ENCODE measurements around the gene PCBP3. TPM values are rescaled to one million over a fixed set of nuclear protein-coding genes. Genes with fewer than 3 reads are reported as not detected.
"Not testable (repeated sequence)": the region's sequence is repeated elsewhere in the genome, so short reads cannot be mapped to it uniquely, and the experiment has no call there.

PCBP3 gene
- total RNA-seq, 1 donor from 2014 or later: 72.7 TPM

DNA sequence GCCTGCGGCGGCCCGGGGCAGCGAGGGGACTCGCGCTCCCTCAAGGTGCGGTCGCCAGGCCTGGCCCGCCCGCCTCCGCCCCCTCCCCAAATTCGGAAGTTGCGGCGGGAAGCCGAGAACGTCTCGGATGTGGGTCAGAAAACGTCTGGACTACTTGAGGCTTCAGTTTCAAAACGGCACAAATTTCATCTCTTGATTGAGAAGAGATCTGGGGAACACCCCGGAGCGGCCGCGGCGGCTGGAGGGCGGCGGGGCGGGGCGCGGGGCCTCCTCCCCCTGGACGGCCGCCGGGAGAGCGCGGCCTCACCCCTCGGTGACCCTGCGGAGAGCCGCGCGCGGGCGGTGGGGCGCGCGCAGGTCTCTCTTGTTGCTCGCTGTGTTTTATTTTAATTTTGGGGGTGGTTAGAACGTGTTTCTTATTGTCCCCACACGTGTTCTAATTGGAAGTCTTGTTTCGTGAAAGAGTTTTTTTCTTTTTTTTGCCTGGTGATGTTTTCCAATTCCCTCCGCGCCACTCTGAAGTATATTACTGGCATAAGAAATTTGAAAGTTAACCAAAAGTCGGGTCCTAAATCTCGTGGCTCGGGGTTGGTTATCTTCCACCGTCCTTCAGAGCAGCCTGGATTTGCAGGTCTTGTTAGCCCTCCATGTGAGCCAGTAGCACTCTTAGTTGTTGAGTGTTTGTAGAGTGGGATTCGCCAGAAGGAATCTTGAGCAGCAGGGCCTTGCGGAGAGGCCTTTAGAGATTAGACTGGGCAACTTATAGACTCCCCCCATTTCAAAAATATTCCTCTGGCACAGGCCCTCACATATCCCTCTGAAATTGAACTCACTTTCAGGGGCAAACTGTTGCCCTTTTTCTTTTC lies 749 bp downstream of the PCBP3 start:
- TF ChIP-seq, protein P1, sequence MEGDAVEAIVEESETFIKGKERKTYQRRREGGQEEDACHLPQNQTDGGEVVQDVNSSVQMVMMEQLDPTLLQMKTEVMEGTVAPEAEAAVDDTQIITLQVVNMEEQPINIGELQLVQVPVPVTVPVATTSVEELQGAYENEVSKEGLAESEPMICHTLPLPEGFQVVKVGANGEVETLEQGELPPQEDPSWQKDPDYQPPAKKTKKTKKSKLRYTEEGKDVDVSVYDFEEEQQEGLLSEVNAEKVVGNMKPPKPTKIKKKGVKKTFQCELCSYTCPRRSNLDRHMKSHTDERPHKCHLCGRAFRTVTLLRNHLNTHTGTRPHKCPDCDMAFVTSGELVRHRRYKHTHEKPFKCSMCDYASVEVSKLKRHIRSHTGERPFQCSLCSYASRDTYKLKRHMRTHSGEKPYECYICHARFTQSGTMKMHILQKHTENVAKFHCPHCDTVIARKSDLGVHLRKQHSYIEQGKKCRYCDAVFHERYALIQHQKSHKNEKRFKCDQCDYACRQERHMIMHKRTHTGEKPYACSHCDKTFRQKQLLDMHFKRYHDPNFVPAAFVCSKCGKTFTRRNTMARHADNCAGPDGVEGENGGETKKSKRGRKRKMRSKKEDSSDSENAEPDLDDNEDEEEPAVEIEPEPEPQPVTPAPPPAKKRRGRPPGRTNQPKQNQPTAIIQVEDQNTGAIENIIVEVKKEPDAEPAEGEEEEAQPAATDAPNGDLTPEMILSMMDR (IDR thresholded peaks at IDR 0.05; ENCODE audit: partially characterized antibody, unreplicated experiment): no peak
- DNase-seq: peak; percentile 44
- H3K4me3 Mint-ChIP-seq (ENCODE audit: unreplicated experiment): peak overlapping the region; percentile 95

DNA sequence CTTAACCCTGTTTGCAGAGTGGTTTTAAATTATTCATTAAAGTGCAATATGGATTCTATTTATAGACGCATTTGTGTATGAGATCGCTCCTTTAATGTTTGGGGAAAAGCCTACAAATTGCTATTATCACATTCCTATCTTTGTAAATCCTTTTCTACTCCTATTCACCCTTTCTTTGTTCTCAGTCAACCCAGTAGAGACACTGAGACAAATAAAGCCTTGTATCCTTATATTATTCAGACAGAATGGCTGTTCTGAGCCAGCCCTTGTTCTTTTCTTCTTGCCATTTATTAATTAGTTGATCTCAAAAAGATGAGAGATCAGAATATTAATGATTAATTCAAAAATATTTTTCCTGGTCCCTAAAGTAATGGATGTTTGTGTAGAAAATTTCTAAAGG lies 8.4 kb downstream of the PCBP3 start:
- Mint-ChIP-seq H3K4me1 (ENCODE audit: low read depth, unreplicated experiment) (peaks cover 30% of the 10 kb centered on the region), H3K36me3 (ENCODE audit: unreplicated experiment) (peaks cover 16% of the 10 kb centered on the region), H3K9me3 (ENCODE audit: unreplicated experiment) (peaks cover 4% of the 10 kb centered on the region), H3K27me3 (ENCODE audit: unreplicated experiment) (peaks cover 2% of the 10 kb centered on the region), H3K27ac (ENCODE audit: unreplicated experiment) (peak overlapping the region; percentile 97), H3K4me3 (ENCODE audit: unreplicated experiment) (peak overlapping the region; percentile 66)
- DNase-seq: no peak
- TF ChIP-seq, protein P1 (IDR thresholded peaks at IDR 0.05; ENCODE audit: partially characterized antibody, unreplicated experiment): no peak

More for the DNA sequence above, 749 bp downstream of the PCBP3 start:
- H3K27me3 Mint-ChIP-seq (ENCODE audit: unreplicated experiment): peaks cover 16% of the 10 kb centered on the region
- peaks cover 17% of the 10 kb centered on the region for H3K4me1 Mint-ChIP-seq (ENCODE audit: low read depth, unreplicated experiment)
- peak overlapping the region; percentile 90 for H3K27ac Mint-ChIP-seq (ENCODE audit: unreplicated experiment)
- H3K36me3 Mint-ChIP-seq (ENCODE audit: unreplicated experiment): peaks cover 7% of the 10 kb centered on the region
- H3K9me3 Mint-ChIP-seq (ENCODE audit: unreplicated experiment): peaks cover 10% of the 10 kb centered on the region

DNA sequence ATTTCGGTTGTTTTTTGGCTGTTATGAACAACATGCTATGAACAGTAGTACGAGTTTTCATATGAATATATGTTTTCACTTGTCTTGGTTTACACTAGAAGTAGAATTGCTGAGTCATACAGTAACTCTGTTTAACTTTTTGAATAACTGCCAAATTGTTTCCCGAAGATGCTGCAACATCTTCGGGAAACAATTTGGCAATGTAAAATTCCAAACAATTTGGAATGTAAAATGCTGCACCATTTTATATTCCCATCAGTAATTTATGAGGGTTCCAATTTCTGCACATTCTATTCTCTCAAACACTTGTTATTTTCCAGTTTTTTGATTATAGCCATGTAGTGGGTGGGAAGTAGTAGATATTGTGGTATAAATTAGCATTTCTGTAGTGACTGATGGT lies 11.6 kb downstream of the PCBP3 start:
- Mint-ChIP-seq H3K4me3 (ENCODE audit: unreplicated experiment) (no peak overlapping the region), H3K4me1 (ENCODE audit: low read depth, unreplicated experiment) (peaks cover 26% of the 10 kb centered on the region)
- no peak for DNase-seq

DNA sequence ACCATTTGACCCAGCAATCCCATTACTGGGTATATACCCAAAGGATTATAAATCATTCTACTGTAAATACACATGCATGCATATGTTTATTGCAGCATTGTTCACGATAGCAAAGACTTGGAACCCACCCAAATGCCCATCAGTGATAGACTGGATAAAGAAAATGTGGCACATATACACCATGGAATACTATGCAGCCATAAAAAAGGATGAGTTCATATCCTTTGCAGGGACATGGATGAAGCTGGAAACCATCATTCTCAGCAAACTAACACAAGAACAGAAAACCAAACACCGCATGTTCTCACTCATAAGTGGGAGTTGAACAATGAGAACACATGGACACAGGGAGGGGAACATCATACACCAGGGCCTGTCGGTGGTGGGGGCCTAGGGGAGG lies 12.6 kb downstream of the PCBP3 start:
- not testable (repeated sequence) for H3K27ac Mint-ChIP-seq (ENCODE audit: unreplicated experiment); H3K36me3 Mint-ChIP-seq (ENCODE audit: unreplicated experiment); H3K4me3 Mint-ChIP-seq (ENCODE audit: unreplicated experiment); H3K9me3 Mint-ChIP-seq (ENCODE audit: unreplicated experiment); DNase-seq; H3K27me3 Mint-ChIP-seq (ENCODE audit: unreplicated experiment)
- H3K4me1 Mint-ChIP-seq (ENCODE audit: low read depth, unreplicated experiment): peaks cover 20% of the 10 kb centered on the region

More for the DNA sequence above, 11.6 kb downstream of the PCBP3 start:
- TF ChIP-seq, protein P1 (IDR thresholded peaks at IDR 0.05; ENCODE audit: partially characterized antibody, unreplicated experiment): no peak
- no peaks in the 10 kb centered on the region for H3K9me3 Mint-ChIP-seq (ENCODE audit: unreplicated experiment)
- no peaks in the 10 kb centered on the region for H3K27me3 Mint-ChIP-seq (ENCODE audit: unreplicated experiment)
- H3K36me3 Mint-ChIP-seq (ENCODE audit: unreplicated experiment): peaks cover 10% of the 10 kb centered on the region
- no peak overlapping the region for H3K27ac Mint-ChIP-seq (ENCODE audit: unreplicated experiment)

DNA sequence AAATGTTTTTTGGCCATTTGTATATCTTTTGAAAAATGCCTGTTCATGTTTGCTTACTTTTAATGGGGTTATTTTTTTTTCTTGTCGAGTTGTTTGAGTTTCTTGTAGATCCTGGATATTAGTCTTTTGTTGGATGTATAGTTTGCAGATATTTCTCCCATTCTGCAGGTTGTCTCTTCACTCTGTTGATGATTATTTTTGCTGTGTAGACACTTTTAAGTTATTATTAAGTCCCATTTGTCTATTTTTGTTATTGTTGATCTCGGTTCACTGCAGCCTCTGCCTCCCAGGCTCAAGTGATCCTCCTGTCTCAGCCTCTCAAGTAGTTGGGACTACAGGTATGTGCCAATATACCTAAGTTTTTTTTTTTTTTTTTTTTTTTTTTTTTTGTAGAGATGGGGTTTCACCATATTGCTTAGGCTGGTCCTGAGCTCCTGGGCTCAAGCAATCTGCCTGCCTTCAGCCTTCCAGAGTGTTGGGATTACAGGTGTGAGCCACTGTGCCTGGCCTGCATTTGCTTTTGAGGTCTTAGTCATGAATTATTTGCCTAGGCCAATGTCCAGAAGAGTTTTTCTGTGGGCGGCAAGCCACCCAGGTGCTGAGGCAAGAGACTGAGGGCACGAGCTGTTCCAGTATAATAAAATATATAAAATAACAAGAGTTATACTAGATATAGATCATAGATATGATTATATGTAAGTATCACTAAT lies 18.5 kb downstream of the PCBP3 start:
- not testable (repeated sequence) for H3K4me1 Mint-ChIP-seq (ENCODE audit: low read depth, unreplicated experiment); H3K9me3 Mint-ChIP-seq (ENCODE audit: unreplicated experiment); H3K27me3 Mint-ChIP-seq (ENCODE audit: unreplicated experiment); H3K4me3 Mint-ChIP-seq (ENCODE audit: unreplicated experiment); DNase-seq; H3K27ac Mint-ChIP-seq (ENCODE audit: unreplicated experiment)
- H3K36me3 Mint-ChIP-seq (ENCODE audit: unreplicated experiment): peaks cover 31% of the 10 kb centered on the region

DNA sequence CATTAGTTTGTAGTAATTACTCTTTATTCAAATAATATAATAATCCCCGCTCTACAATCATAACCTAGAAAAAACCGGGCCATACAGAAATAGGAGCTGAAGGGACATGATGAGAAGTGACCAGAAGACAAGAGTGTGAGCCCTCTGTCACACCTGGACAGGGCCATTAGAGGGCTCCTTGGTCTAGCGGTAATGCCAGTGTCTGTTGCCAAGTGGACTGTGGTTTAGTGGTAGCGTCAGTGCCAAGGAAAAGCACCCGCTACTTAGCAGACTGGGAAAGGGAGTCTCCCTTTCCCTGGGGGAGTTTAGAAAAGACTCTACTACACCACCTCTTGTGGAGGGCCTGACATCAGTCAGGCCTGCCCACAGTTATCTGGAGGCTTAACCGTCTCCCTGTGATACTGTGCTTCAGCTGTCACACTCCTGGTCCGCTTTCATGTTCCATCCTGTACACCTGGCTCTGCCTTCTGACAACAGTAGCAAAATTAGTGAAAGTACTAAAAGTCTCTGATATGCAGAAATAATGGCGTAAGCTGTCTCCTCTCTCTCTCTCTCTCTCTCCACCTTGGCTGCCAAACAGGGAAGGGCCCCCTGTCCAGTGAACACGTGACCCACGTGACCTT lies 19.2 kb downstream of the PCBP3 start:
- not testable (repeated sequence) for H3K9me3 Mint-ChIP-seq (ENCODE audit: unreplicated experiment); DNase-seq; H3K4me1 Mint-ChIP-seq (ENCODE audit: low read depth, unreplicated experiment); H3K27me3 Mint-ChIP-seq (ENCODE audit: unreplicated experiment); H3K27ac Mint-ChIP-seq (ENCODE audit: unreplicated experiment); H3K4me3 Mint-ChIP-seq (ENCODE audit: unreplicated experiment)
- peaks cover 32% of the 10 kb centered on the region for H3K36me3 Mint-ChIP-seq (ENCODE audit: unreplicated experiment)
